ENCODE data around the gene ADAMTS2.

- TF ChIP-seq POLR2A (IDR thresholded peaks at IDR 0.05; ENCODE audit: low read depth, low read length) (no peak), MAX (IDR thresholded peaks at IDR 0.05; ENCODE audit: insufficient read depth, insufficient read length) (no peak), EZH2 (IDR thresholded peaks at IDR 0.05; ENCODE audit: borderline replicate concordance, low read depth, low read length, severe bottlenecking) (no peak)
Measured at GRCh38 chr5:179234563-179235135, 110.6 kb downstream of the ADAMTS2 start.
